SK-N-SH (cell line): ENCODE measurements around the gene SOX2.

Source experiments
- EZH2phosphoT487 ChIP-seq: fragments of 200-600 bp; sonication (generic); IDR thresholded peaks from 2 replicates; pipeline ENCODE4 v1.6.1; 2017; ENCODE audit warnings: low read depth, mixed run types, mild to moderate bottlenecking, antibody characterized with exemption, moderate library complexity, borderline replicate concordance
- FOXJ3 ChIP-seq: sonication (generic); formaldehyde crosslinking; IDR thresholded peaks from 2 replicates; pipeline ENCODE4 v1.5.1; 2020; ENCODE audit warnings: mild to moderate bottlenecking, missing genetic modification reagents
- JUND ChIP-seq: IDR thresholded peaks from 2 replicates; pipeline ENCODE4 v1.4.0; 2012
- NFIC ChIP-seq: IDR thresholded peaks from 2 replicates; pipeline ENCODE4 v1.4.0; 2012; ENCODE audit warnings: borderline replicate concordance
- RAD21 ChIP-seq: IDR thresholded peaks from 2 replicates; pipeline ENCODE4 v1.6.1; 2012; ENCODE audit warnings: mild to moderate bottlenecking, low read length
- TF ChIP-seq, protein P1 (sequence below): fragments of 200-600 bp; sonication (generic); IDR thresholded peaks from 2 replicates; pipeline ENCODE4 v1.6.1; 2017; ENCODE audit warnings: antibody characterized with exemption, mild to moderate bottlenecking, moderate library complexity
- TF ChIP-seq, protein P2 (sequence below): IDR thresholded peaks from 2 replicates; pipeline ENCODE4 v1.4.0; 2012; ENCODE audit warnings: low read depth
- TF ChIP-seq, protein P3 (sequence below): IDR thresholded peaks from 2 replicates; pipeline ENCODE4; 2012

DNA sequence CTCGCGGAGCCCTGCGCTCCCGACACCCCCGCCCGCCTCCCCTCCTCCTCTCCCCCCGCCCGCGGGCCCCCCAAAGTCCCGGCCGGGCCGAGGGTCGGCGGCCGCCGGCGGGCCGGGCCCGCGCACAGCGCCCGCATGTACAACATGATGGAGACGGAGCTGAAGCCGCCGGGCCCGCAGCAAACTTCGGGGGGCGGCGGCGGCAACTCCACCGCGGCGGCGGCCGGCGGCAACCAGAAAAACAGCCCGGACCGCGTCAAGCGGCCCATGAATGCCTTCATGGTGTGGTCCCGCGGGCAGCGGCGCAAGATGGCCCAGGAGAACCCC lies 464 bp downstream of the SOX2 start:
- TF ChIP-seq, protein P1, sequence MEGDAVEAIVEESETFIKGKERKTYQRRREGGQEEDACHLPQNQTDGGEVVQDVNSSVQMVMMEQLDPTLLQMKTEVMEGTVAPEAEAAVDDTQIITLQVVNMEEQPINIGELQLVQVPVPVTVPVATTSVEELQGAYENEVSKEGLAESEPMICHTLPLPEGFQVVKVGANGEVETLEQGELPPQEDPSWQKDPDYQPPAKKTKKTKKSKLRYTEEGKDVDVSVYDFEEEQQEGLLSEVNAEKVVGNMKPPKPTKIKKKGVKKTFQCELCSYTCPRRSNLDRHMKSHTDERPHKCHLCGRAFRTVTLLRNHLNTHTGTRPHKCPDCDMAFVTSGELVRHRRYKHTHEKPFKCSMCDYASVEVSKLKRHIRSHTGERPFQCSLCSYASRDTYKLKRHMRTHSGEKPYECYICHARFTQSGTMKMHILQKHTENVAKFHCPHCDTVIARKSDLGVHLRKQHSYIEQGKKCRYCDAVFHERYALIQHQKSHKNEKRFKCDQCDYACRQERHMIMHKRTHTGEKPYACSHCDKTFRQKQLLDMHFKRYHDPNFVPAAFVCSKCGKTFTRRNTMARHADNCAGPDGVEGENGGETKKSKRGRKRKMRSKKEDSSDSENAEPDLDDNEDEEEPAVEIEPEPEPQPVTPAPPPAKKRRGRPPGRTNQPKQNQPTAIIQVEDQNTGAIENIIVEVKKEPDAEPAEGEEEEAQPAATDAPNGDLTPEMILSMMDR, result no peak
- TF ChIP-seq RAD21 (no peak), FOXJ3 (CRISPR knock-in tag) (no peak), JUND (no peak), EZH2phosphoT487 (no peak), NFIC (no peak)
- TF ChIP-seq, protein P2, sequence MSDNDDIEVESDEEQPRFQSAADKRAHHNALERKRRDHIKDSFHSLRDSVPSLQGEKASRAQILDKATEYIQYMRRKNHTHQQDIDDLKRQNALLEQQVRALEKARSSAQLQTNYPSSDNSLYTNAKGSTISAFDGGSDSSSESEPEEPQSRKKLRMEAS, result no peak
- TF ChIP-seq, protein P3, sequence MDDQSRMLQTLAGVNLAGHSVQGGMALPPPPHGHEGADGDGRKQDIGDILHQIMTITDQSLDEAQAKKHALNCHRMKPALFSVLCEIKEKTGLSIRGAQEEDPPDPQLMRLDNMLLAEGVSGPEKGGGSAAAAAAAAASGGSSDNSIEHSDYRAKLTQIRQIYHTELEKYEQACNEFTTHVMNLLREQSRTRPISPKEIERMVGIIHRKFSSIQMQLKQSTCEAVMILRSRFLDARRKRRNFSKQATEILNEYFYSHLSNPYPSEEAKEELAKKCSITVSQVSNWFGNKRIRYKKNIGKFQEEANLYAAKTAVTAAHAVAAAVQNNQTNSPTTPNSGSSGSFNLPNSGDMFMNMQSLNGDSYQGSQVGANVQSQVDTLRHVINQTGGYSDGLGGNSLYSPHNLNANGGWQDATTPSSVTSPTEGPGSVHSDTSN, result no peak
